ENCODE measurements around the gene NAIP.
"Not testable (repeated sequence)": the region's sequence is repeated elsewhere in the genome, so short reads cannot be mapped to it uniquely, and the experiment has no call there.

Gene NAIP

DNA sequence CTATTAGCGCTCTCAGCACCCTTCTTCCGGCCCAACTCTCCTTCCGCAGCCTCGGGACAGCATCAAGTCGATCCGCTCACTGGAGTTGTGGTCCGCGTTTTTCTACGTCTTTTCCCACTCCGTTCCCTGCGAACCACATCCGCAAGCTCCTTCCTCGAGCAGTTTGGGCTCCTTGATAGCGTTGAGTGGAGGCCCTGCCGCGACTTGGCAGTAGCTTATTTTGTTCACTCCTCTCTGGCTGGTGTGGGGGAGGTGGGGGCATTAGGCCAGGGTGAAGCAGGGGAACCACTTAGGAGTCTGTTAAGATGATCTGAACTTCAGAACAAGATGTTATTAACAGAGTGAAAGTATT is 100.0 kb downstream of the NAIP start:
- DNase-seq (ENCODE audit: low spot score), result not testable (repeated sequence)

Data from hepatic stellate cell (primary cell).